B cell (primary cell): ENCODE data around the gene SSR2.

ENCODE experiments used
- CTCF ChIP-seq: fragments of 200-600 bp; IDR thresholded peaks from one replicate; pipeline ENCODE4 v1.8.0; 2022; ENCODE audit warnings: antibody characterized with exemption, mild to moderate bottlenecking
- EZH2 ChIP-seq: IDR thresholded peaks from 2 replicates; pipeline ENCODE4 v1.6.1; 2012; ENCODE audit warnings: borderline replicate concordance, low read depth, mild to moderate bottlenecking, moderate library complexity, low read length; ENCODE audit not compliant: insufficient read depth, poor library complexity, severe bottlenecking

GRCh38 chr1:156051011-156051725 is 30.4 kb upstream of the SSR2 start:
- TF ChIP-seq CTCF (no peak), EZH2 (no peak)
